Measurements from ENCODE around the gene TLCD3B.

Gene TLCD3B

DNA sequence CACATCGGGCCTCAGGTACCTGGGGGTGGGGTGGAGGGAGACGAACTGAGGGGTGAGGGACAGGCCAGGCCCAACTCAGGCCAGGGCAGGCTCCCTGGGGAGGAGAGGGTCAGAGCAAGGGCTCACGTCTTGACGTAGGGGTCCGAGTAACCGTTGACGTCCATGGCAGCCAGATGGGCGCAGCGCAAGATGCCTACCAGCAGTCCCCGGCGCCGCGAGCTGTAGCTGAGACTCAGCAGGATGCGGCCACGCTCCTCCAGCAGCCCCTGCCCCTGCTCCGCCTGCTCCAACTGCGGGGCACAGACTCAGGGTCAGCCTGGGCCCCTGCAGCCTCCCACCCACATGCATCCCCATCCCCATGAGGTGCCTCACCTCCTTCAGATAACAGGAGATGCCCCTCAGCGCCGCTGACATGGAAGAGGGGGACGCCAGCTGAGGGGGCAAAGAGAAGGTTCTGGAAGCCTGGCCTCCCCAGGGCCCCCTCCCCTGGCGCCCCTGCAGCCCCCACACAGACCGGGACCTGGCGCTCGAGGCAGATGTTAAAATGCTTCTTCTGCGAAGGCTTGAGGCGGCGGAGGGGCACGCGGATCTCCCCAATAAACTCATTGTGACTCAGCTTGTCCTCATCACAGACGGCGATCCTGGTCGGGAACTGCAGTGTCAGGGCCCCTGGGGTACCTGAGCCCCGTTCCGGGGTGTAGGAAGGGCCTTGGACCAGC is 24.3 kb downstream of the TLCD3B start:
- TF ChIP-seq ISL1 (CRISPR knock-in tag; IDR thresholded peaks at IDR 0.05) (no peak), GLIS3 (CRISPR knock-in tag; IDR thresholded peaks at IDR 0.05) (no peak), TCF4 (CRISPR knock-in tag; IDR thresholded peaks at IDR 0.05; ENCODE audit: borderline replicate concordance) (no peak), ZFP3 (CRISPR knock-in tag; IDR thresholded peaks at IDR 0.05) (no peak), ZFP30 (CRISPR knock-in tag; IDR thresholded peaks at IDR 0.05) (no peak), ZNF565 (CRISPR knock-in tag; conservative IDR thresholded peaks at IDR 0.05; ENCODE audit: low read depth) (no peak), BACH2 (CRISPR knock-in tag; IDR thresholded peaks at IDR 0.05; ENCODE audit: borderline replicate concordance) (no peak), SNAI2 (CRISPR knock-in tag; IDR thresholded peaks at IDR 0.05) (no peak), ZNF70 (CRISPR knock-in tag; IDR thresholded peaks at IDR 0.05) (no peak)
- TF ChIP-seq, protein P1, sequence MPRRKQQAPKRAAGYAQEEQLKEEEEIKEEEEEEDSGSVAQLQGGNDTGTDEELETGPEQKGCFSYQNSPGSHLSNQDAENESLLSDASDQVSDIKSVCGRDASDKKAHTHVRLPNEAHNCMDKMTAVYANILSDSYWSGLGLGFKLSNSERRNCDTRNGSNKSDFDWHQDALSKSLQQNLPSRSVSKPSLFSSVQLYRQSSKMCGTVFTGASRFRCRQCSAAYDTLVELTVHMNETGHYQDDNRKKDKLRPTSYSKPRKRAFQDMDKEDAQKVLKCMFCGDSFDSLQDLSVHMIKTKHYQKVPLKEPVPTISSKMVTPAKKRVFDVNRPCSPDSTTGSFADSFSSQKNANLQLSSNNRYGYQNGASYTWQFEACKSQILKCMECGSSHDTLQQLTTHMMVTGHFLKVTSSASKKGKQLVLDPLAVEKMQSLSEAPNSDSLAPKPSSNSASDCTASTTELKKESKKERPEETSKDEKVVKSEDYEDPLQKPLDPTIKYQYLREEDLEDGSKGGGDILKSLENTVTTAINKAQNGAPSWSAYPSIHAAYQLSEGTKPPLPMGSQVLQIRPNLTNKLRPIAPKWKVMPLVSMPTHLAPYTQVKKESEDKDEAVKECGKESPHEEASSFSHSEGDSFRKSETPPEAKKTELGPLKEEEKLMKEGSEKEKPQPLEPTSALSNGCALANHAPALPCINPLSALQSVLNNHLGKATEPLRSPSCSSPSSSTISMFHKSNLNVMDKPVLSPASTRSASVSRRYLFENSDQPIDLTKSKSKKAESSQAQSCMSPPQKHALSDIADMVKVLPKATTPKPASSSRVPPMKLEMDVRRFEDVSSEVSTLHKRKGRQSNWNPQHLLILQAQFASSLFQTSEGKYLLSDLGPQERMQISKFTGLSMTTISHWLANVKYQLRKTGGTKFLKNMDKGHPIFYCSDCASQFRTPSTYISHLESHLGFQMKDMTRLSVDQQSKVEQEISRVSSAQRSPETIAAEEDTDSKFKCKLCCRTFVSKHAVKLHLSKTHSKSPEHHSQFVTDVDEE (CRISPR knock-in tag; IDR thresholded peaks at IDR 0.05), result no peak
- TF ChIP-seq, protein P2, sequence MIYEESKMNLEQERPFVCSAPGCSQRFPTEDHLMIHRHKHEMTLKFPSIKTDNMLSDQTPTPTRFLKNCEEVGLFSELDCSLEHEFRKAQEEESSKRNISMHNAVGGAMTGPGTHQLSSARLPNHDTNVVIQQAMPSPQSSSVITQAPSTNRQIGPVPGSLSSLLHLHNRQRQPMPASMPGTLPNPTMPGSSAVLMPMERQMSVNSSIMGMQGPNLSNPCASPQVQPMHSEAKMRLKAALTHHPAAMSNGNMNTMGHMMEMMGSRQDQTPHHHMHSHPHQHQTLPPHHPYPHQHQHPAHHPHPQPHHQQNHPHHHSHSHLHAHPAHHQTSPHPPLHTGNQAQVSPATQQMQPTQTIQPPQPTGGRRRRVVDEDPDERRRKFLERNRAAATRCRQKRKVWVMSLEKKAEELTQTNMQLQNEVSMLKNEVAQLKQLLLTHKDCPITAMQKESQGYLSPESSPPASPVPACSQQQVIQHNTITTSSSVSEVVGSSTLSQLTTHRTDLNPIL (CRISPR knock-in tag; IDR thresholded peaks at IDR 0.05; ENCODE audit: low read depth), result no peak
- no peak for ATAC-seq

DNA sequence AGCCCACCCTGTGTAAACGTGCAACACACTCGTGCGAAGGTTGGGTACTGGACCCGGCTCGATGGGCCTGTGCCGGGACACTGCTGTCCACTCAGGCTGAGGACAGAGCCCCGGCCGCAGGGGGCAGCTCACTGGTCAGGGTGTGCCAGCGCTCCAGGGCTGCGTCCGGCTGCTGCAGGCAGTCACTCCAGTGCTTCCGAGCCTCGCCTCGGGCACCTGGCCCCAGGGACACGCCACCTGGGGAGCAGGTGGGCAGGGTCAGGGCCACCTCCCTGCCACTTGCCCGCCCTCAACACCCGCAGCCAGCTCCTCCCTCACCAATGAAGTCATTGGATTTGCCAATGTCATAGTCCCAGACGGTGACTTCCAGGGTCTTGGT is 25.0 kb downstream of the TLCD3B start:
- TF ChIP-seq, protein P3, sequence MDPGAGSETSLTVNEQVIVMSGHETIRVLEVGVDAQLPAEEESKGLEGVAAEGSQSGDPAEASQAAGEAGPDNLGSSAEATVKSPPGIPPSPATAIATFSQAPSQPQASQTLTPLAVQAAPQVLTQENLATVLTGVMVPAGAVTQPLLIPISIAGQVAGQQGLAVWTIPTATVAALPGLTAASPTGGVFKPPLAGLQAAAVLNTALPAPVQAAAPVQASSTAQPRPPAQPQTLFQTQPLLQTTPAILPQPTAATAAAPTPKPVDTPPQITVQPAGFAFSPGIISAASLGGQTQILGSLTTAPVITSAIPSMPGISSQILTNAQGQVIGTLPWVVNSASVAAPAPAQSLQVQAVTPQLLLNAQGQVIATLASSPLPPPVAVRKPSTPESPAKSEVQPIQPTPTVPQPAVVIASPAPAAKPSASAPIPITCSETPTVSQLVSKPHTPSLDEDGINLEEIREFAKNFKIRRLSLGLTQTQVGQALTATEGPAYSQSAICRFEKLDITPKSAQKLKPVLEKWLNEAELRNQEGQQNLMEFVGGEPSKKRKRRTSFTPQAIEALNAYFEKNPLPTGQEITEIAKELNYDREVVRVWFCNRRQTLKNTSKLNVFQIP (CRISPR knock-in tag; IDR thresholded peaks at IDR 0.05; ENCODE audit: borderline replicate concordance, low read depth), result no peak
- ATAC-seq, result no peak

DNA sequence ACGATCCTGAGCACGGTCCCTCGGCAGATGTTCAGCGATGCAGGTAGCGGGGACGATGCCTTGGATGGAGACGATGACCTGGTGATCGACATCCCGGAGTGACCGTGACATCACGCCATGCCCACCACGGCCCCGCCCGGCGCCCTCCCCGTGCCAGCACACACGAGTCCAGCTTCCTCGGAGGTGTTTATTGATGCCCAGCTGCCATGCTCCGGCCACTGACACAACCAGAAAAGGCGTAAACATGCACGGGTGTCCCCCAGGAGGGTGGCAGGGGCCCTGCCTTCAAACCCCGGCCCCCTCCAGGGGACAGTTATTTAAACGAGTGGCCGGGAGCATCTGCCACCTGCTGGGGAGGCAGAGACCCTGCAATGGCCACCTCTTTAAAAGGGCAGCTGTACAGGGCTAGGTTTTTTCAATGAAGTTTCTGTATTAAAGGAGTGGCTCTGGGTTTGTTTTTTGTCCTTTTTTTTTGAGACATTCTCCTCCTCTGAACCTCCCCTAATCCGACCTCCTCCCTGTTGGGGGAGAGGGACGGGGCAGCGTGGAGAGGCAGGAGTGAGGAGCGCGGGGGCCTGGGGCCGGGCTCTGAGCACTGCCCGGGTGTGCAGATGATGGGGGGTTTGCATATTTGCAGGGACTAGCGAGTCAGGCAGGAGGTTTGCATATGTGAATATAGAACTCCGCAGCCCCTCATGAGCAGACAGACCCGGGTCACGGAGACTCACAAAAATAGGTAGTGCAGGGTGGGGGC is 25.6 kb downstream of the TLCD3B start:
- peak; percentile 76 for ATAC-seq
- TF ChIP-seq BACH2 (CRISPR knock-in tag; IDR thresholded peaks at IDR 0.05; ENCODE audit: borderline replicate concordance) (no peak), ESRRG (CRISPR knock-in tag; IDR thresholded peaks at IDR 0.05) (no peak), TOX (CRISPR knock-in tag; IDR thresholded peaks at IDR 0.05; ENCODE audit: borderline replicate concordance) (no peak), PPARA (CRISPR knock-in tag; IDR thresholded peaks at IDR 0.05; ENCODE audit: borderline replicate concordance) (no peak), ZNF565 (CRISPR knock-in tag; conservative IDR thresholded peaks at IDR 0.05; ENCODE audit: low read depth) (no peak), ARNTL (CRISPR knock-in tag; IDR thresholded peaks at IDR 0.05; ENCODE audit: borderline replicate concordance, low read depth) (no peak), RARB (CRISPR knock-in tag; IDR thresholded peaks at IDR 0.05) (no peak), OSR1 (CRISPR knock-in tag; IDR thresholded peaks at IDR 0.05) (no peak), ZC3H10 (CRISPR knock-in tag; IDR thresholded peaks at IDR 0.05) (no peak), ZFP3 (CRISPR knock-in tag; IDR thresholded peaks at IDR 0.05) (no peak), SNAI2 (CRISPR knock-in tag; IDR thresholded peaks at IDR 0.05) (no peak), TCF4 (CRISPR knock-in tag; IDR thresholded peaks at IDR 0.05; ENCODE audit: borderline replicate concordance) (no peak), CSDC2 (CRISPR knock-in tag; IDR thresholded peaks at IDR 0.05) (no peak)
- TF ChIP-seq, protein P4, sequence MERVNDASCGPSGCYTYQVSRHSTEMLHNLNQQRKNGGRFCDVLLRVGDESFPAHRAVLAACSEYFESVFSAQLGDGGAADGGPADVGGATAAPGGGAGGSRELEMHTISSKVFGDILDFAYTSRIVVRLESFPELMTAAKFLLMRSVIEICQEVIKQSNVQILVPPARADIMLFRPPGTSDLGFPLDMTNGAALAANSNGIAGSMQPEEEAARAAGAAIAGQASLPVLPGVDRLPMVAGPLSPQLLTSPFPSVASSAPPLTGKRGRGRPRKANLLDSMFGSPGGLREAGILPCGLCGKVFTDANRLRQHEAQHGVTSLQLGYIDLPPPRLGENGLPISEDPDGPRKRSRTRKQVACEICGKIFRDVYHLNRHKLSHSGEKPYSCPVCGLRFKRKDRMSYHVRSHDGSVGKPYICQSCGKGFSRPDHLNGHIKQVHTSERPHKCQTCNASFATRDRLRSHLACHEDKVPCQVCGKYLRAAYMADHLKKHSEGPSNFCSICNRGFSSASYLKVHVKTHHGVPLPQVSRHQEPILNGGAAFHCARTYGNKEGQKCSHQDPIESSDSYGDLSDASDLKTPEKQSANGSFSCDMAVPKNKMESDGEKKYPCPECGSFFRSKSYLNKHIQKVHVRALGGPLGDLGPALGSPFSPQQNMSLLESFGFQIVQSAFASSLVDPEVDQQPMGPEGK (CRISPR knock-in tag; IDR thresholded peaks at IDR 0.05; ENCODE audit: borderline replicate concordance), result no peak
- TF ChIP-seq, protein P5, sequence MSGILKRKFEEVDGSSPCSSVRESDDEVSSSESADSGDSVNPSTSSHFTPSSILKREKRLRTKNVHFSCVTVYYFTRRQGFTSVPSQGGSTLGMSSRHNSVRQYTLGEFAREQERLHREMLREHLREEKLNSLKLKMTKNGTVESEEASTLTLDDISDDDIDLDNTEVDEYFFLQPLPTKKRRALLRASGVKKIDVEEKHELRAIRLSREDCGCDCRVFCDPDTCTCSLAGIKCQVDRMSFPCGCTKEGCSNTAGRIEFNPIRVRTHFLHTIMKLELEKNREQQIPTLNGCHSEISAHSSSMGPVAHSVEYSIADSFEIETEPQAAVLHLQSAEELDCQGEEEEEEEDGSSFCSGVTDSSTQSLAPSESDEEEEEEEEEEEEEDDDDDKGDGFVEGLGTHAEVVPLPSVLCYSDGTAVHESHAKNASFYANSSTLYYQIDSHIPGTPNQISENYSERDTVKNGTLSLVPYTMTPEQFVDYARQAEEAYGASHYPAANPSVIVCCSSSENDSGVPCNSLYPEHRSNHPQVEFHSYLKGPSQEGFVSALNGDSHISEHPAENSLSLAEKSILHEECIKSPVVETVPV (CRISPR knock-in tag; IDR thresholded peaks at IDR 0.05), result no peak
- TF ChIP-seq, protein P2 (CRISPR knock-in tag; IDR thresholded peaks at IDR 0.05; ENCODE audit: low read depth), result no peak

Data from SK-N-SH treated with all-trans-retinoic acid at 6 μM for 48 hours (cell line).